ACHN (cell line): Measurements from ENCODE around the gene TM9SF4.

Source experiments
- DNase-seq: peaks from one replicate; pipeline ENCODE4 v3.0.0-alpha.2; 2015
- in situ Hi-C: cut with HindIII; loops from 2 replicates; pipeline ENCODE4 v1.10.0; 2017; ENCODE audit warnings: low sequenced_read_pairs, low pct_ligation_motif_present, low pct_unique_long_range_greater_than_20kb

The TM9SF4 gene

DNA sequence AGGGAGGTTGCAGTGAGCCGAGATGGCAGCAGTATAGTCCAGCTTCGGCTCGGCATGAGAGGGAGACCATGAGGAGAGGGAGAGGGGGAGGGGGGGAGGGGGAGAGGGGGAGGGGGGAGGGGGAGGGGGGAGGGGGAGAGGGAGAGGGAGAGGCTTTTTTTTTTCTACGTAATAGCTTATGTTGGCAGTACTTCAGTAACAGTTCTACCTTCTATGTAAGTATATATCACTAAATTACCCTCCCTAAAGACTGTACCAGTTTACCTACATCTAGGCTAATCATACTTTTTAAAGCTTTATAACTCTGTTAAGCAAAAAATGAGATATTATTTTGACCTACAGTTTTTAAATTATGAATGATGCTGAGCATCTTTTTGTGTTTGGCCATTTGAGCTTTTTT, 13.6 kb downstream of the TM9SF4 start:
- in situ Hi-C loops, result no loop called here
- no peak for DNase-seq

DNA sequence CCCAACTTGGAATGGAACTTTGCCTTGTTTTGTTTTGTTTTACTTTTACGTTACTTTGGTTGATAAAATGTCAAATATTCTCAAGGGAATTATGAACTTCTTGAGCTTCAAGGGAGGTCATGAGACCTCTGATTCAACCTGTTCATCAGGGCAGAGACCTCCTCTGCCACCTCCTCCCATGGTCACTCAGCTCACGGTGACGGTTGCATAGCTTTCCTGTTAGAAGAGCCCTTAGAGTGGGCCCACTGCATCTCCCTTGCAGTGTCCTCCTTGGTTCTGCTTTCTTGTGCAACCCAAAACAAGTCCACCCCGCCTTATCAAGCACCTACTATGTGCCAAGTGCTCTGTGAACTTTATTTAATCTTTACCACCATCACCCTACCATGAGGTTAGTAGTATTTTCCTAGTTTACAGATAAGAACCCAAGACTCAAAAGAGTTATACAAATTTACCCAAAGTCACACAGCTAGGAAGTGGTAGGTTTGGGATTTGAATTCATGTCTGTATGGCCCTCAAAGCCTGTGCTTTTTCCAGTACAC, 15.5 kb downstream of the TM9SF4 start:
- no peak for DNase-seq
- in situ Hi-C loops, result no loop called here

DNA sequence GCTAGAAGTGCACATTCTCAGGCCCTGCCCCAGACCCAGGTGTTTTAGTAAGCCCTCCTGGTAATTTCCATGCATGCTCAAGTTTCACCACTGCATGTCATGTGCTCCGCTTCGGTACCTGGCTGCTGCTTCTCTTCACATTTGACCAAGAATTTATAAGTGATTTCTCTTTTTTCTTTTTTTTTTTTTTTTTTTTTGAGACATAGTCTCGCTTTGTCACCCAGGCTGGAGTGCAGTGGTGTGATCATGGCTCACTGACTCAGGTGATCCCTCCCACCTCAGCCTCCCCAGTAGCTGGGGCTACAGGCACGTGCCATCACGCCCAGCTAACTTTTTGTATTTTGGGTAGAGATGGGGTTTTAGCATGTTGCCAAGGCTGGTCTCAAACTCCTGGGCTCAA, 16.0 kb downstream of the TM9SF4 start:
- in situ Hi-C loops, result no loop called here
- no peak for DNase-seq

DNA sequence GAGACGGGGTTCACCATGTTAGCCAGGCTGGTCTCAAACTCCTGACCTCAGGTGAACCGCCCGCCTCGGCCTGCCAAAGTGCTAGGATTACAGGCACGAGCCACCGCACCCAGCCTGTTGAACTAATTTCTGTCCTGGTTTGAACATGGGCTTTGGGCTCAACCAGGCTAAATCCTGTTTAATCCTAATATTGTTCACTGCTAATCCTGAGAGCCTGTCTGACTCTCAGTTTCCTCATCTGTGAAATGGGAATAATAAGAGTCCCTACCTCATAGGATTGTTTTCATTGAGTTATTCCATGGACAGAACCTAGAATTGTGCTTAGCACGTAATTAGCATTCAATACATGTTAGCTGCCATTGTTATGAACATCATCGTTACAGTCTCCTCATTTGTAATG, 17.4 kb downstream of the TM9SF4 start:
- DNase-seq, result no peak
- in situ Hi-C loops, result no loop called here

DNA sequence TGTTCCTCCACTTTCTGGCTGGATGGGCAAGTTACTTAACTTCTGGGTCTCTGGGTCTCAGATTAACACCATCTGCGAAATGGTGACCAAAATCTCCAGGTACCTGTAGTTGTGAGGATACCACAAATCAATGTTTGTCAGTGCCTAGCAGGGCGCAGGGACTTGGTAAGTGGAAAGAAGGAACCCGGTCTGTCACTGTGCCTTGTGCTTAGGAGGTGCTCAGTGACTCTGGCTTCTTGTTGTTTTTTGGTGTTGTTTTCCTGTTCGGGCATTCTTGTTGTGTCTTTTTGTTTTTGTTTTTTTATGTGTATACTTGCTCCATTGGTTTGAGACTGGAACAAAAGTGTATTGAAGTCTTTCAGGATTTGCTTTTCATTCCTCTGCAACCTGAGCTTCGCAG, 17.8 kb downstream of the TM9SF4 start:
- no peak for DNase-seq
- in situ Hi-C loops, result no loop called here

DNA sequence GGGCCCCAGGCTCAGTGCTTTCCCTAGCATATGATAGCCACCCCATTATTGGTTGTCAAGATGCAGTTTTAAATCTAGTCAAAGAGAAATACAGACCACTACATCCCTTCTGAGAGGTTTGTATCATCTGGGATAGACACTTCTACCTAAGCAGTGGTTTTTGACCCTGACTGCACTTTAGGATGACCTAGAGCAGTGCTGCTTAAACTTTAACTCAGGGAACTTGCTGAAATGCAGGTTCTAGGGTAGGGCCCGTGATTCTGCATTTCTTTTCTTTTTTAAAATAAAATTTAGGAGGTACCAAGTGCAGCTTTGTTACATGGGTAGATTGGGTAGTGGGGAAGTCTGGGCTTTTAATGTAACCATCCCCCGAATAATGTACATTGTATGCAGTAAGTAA, 18.7 kb downstream of the TM9SF4 start:
- DNase-seq, result no peak
- in situ Hi-C loops, result no loop called here

DNA sequence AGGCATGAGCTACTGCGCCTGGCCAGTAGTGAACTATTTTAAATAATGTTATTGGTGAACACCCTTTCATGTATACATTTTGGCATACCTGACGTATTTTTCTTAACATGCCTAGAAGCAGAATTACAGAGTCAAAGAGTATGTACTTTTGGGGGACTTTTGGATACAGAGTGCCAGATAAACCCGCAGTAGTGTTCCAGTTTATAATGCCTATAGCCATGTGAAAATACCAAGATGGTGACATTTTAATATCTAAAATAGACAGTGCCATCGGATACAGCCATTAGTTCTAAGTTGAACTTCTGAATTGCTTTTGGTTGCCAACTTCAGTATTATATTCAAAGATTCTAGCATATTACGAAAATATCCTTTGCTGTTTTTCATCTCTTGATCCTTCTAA, 20.3 kb downstream of the TM9SF4 start:
- no peak for DNase-seq
- in situ Hi-C loops, result no loop called here

DNA sequence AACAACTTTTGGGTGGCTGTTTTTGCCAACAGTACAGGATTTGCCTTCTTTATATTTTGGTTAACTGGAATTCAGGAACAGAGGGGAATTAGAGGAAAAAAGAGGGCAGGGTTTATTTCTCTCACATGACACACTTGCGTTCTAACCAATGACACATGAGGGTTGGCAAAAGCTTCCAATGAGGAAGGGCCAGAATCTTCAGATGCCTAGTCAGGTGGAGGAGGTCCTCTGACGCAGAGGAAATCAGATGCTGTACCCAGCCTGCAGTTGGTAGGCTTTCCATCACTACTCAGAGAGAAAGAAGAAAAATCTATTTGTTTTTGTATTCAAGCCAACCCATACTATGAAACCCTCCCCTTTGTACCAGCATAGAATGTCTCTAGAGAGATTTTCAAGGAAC, 20.8 kb downstream of the TM9SF4 start:
- DNase-seq, result no peak
- in situ Hi-C loops, result no loop called here

DNA sequence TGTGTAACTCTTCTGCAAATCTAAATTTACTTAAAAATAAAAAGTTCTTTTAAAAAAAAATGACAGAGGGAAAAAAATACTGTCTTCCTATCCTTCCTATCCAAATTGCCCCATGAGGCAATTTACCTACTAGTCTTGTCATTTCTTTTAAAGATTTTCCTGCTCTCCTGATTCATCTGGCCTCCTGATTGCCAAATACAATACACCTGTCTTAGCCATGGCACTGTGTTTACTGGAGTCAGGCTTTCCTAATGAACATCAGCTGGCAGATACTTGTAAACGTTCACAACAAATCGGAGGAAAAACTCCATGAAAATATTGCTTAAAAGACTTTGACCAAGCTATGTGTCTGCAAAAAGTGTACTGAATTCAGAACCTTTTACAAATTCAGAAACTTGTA, 21.5 kb downstream of the TM9SF4 start:
- in situ Hi-C loops, result no loop called here

DNA sequence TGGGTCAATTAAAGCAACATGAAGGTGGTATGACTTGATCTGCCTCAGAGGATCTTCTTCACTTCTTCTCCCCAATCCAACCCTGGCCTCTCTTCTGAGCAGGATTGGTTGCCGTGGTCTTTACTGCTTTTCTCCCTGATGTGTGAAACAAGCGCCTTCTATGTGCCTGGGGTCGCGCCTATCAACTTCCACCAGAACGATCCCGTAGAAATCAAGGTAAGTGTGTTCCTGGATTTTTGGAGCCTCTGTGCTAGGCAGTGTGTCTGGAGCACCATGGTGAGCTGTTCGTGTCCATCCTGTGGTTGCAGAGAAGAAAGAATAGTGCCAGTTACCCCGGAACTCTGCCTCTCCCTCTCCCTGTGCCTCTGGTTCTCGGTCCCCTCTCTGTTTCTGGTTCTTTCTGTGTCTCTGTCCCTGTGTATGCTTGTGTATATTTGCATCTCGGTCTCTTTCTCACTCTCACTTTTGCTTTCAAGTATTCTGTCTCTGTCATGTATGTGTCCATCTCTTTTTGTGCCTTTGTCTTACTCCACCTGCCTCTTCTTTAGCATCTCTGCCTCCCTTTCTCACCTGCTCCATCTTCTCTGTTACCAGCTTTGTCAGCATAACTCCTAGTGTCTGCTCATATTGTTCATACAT, 23.5 kb downstream of the TM9SF4 start:
- in situ Hi-C loops, result no loop called here
- DNase-seq, result no peak

More for the DNA sequence above, 21.5 kb downstream of the TM9SF4 start:
- DNase-seq, result no peak

DNA sequence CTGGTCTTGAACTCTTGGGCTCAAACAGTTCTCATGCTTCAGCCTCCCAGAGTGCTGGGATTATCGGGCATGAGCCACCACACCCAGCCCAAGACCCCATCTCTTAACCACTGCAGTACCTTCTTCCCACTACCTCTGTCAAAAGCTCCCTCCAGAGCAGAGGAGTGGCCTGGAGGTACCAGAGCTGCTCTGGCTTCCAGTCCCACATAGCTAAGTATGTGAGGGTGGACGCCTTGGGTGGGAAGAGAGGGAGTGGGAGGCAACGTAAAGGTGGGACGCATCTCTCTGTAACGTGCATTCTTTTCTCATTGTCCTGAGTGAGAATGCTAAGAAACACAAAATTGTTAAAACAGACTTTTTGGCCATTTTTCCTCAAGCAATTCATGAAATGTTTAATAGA, 24.5 kb downstream of the TM9SF4 start:
- DNase-seq, result no peak
- in situ Hi-C loops, result no loop called here

DNA sequence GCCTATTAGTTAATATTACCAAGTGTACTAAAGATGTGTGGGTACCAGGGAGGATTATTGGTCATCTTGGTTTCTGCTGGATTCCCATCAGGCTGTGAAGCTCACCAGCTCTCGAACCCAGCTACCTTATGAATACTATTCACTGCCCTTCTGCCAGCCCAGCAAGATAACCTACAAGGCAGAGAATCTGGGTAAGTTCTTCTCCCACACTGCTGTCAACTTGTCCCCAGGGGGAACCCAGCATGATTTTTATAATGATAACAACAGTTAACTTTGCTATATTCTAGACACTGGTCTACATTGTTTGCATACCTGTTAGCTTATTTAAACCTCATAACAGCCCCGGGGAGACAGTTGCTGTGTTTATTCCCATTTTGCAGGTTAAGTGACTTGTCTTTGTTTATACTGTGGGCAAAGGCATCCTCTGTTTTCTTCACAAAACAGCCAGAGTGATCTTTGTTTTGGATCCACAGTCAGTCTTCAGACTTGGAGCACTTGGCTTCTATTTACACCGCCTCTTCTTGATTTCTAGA, 26.5 kb downstream of the TM9SF4 start:
- no peak for DNase-seq
- in situ Hi-C loops, result no loop called here

DNA sequence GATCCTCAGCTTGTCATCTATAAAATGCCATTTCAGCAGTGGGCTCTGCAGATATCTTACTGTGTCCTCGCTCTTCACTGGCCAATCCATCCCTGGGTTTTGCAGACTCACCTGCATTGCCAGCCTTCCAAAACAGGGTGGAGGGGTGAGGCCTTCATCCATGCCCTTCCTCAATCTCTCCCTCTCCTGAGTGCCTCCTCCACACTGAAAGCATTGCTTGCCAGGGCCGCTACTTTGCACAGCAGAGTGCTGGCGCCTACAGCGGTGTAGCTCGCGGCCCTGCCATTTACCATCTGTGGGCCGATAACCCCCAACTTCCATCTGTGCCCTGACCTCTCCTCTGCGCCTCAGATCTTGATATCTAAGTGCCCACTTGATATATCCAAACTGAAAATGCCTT, 29.4 kb downstream of the TM9SF4 start:
- in situ Hi-C loops, result no loop called here
- DNase-seq, result no peak

DNA sequence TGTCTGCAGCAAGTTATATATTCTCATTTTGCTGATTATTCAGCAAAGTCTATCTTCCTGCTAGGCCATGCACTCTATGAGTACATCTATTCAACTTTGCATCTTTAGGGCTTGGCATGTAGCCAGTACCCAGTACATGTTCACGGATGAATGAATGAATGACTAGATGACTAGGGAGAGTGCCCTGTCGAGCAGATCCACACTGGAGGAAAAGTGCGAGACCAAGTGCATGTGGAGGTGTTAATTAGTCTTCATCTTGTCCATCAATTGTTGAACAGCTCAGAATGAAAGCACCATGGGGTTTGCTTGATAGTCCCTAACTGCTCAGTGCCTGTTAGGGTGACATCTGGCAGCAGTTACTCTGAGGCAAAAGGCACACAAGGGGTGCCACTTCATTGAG, 30.4 kb downstream of the TM9SF4 start:
- in situ Hi-C loops, result no loop called here
- DNase-seq, result peak; percentile 54

DNA sequence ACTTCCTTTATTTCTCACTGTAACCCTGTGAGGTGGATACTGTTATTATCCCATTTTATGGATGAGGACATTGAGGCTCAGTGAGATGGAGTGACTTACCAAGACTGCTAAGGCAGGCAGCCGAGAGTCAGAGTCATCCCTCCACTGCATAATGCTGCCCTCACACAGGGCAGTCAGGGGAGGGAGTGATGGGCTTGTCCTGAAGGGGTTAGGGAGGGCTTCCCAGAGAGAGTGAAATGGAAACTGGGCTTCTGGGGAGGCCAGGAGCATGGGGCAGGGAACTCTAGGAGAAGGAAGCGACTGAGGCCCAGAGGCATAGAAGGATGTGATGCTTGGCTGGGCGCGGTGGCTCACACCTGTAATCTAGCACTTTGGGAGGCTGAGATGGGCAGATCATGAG, 31.1 kb downstream of the TM9SF4 start:
- no peak for DNase-seq
- in situ Hi-C loops, result no loop called here

DNA sequence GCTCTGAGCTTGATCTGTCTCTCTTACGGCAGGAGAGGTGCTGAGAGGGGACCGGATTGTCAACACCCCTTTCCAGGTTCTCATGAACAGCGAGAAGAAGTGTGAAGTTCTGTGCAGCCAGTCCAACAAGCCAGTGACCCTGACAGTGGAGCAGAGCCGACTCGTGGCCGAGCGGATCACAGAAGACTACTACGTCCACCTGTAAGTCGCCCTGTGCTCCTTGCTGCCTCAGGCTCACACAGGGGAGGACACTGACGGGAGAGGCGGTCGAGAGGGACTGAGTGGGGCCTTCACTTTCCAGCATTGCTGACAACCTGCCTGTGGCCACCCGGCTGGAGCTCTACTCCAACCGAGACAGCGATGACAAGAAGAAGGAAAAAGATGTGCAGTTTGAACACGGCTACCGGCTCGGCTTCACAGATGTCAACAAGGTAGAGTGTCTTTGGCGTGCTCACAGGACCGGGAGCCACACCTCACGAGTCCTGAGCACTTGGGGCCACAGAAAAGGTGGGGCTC, 32.0 kb downstream of the TM9SF4 start:
- DNase-seq, result no peak
- in situ Hi-C loops, result no loop called here

DNA sequence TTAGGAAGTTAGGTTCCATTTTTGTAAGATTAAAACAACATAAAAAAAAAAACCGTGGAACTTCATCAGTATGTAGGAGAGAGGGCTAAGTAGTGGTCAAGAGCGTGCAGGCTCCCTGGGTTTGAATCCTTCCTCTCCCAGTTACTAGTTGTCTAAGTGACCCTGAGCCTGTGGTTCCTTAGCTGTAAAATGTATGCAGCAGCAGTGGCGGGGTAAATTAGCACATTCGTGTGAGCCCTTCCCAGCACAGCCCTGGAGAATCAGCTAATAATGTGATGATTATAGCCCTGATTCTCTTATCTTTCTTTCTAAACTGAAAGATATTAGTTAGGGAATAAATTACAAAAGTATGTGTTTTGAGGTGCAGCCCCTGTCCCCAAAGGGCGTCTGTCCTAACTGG, 32.6 kb downstream of the TM9SF4 start:
- in situ Hi-C loops, result no loop called here
- DNase-seq, result no peak

DNA sequence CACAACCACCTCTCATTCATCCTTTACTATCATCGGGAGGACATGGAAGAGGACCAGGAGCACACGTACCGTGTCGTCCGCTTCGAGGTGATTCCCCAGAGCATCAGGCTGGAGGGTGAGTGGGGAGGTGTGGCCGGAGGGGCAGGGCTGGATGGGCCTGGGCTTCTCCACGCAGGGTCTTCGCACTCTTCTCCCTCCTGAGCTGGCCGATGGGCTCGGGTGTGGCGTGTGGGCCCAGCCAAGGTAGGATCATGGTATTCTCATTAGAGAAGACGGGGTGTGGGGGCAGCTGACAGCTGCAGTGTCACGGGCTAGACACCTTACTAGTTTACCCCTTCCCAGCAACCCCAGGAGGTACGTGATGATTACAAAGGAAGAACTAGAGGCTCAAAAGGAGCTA, 33.5 kb downstream of the TM9SF4 start:
- in situ Hi-C loops, result no loop called here
- no peak for DNase-seq

DNA sequence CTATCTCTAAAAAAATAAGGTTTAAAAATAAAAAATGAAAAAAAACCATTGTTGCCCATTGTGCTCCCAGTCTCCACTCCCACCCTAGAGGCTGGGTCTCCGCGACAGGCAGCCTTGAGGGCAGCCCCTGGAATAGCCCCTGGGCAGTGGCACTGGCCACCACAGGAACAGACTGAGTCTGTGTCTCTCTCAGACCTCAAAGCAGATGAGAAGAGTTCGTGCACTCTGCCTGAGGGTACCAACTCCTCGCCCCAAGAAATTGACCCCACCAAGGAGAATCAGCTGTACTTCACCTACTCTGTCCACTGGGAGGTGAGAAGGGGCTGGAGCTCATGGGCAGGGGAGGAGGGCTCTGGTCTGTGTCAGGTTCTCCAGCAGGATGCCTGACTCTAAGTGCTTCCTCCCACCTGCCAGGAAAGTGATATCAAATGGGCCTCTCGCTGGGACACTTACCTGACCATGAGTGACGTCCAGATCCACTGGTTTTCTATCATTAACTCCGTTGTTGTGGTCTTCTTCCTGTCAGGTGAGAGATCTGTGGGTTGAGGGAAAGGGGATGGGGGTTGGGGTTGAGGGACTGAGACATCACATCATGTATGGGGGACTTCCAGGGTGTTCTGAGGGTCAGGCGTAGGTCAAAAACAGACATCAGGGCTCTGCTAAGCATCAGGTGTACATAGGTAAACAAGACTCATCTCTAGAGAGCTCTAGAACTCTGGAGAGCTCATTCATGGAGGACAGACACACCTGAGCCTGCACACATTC, 35.6 kb downstream of the TM9SF4 start:
- in situ Hi-C loops, result no loop called here
- DNase-seq, result no peak
